ENCODE results near the gene PTTG1IP.

The PTTG1IP gene

DNA sequence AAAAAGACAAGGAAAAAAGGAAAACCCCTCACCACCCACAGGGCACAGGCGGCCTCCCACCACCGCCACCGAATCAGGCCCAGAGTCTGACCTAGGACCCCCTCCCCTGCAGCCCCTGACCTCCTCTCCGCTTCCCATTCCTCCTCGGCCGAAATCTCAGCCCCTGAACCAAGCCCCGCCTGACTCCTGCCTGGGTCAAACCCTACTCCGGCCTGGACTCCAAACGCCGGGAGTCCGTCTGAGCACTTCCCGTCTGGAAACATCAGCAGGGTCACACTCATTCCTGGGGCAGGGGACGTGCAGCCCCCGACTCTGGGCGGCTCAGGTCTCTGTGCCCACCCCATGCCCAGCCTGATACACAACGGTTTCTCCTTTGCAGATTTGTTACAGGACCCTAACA, 29.2 kb downstream of the PTTG1IP start:
- no peak for TF ChIP-seq ZFX (IDR thresholded peaks at IDR 0.05; ENCODE audit: borderline replicate concordance)
- TF ChIP-seq, protein P1, sequence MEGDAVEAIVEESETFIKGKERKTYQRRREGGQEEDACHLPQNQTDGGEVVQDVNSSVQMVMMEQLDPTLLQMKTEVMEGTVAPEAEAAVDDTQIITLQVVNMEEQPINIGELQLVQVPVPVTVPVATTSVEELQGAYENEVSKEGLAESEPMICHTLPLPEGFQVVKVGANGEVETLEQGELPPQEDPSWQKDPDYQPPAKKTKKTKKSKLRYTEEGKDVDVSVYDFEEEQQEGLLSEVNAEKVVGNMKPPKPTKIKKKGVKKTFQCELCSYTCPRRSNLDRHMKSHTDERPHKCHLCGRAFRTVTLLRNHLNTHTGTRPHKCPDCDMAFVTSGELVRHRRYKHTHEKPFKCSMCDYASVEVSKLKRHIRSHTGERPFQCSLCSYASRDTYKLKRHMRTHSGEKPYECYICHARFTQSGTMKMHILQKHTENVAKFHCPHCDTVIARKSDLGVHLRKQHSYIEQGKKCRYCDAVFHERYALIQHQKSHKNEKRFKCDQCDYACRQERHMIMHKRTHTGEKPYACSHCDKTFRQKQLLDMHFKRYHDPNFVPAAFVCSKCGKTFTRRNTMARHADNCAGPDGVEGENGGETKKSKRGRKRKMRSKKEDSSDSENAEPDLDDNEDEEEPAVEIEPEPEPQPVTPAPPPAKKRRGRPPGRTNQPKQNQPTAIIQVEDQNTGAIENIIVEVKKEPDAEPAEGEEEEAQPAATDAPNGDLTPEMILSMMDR (IDR thresholded peaks at IDR 0.05), result no peak
- no peak overlapping the region for H3K27ac ChIP-seq

DNA sequence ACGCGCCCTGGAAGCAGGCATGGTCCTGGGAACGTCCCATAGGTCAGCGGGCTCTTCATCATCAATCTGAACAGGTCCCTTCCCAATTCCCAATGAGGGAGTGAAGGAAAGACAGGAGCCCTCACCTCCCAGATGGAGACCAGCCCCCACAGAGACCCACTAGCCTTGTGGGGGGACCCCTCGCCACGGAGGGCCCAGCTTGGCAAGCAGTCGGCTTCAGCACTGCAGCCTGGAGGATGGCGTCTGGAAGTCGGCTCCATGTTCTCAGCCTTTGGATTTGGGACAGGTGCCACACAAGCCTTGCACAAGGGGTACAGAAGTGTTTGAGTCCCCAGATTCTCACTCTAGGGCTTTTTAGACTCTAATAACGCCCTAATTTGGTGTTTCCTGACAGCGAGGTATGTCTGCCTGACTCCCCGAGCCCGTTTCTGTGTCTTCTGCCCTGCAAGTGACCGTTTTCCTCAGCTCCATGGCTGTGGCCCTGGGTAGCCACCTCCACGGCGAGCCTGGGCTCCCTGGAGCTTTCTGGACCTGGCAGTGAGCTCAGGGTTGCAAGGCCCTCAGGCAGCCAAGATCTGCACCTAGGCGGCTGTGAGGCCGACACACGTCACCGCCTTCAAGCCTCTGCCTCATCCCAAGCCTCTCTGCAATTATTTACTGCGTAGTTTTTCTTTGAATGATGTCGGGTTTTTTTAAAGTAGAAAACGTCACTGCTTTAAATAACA, 30.6 kb downstream of the PTTG1IP start:
- H3K27ac ChIP-seq, result no peak overlapping the region
- TF ChIP-seq, protein P1 (IDR thresholded peaks at IDR 0.05), result no peak
- TF ChIP-seq ZFX (IDR thresholded peaks at IDR 0.05; ENCODE audit: borderline replicate concordance), result no peak

DNA sequence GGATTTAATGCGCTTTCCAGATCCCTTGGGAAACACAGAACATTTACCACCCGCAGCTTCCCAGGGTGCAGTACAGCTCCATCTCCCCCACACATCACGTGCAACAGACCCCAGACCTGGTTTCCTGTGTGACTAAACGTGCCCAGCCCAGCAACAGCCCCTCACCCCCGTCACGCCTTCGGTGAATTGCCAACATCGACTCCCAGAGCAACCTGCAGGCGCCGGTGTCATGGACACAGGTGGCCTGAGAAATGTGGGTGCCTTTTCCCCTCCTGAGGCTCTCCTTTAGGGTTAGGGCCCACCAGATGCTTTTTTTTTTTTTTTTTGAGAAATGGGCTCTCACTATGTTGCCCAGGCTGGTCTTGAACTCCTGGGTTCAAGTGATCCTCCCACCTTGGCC, 31.4 kb downstream of the PTTG1IP start:
- TF ChIP-seq, protein P1 (IDR thresholded peaks at IDR 0.05), result no peak
- TF ChIP-seq ZFX (IDR thresholded peaks at IDR 0.05; ENCODE audit: borderline replicate concordance), result no peak
- H3K27ac ChIP-seq, result no peak overlapping the region

DNA sequence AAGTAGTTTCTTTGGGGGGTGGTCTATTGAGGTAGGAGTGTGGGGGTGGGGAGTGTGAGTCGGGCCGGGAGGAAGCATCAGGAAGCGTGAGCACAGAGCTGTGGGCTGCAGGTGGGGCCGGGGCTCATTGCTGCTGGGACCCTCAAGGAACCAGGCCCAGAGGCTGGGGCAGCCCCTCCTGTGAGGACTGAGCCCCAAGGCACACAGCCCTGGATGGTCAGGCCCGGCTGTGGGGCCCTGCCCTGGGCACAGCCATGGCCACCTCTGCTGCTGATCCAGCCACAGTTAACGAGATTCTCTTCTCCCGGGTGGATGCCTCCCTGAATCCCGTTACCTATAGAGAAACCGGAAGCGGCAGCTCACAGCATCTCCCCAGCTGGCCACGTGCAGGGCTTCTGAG, 32.7 kb downstream of the PTTG1IP start:
- TF ChIP-seq, protein P1 (IDR thresholded peaks at IDR 0.05), result no peak
- no peak for TF ChIP-seq ZFX (IDR thresholded peaks at IDR 0.05; ENCODE audit: borderline replicate concordance)
- no peak overlapping the region for H3K27ac ChIP-seq

DNA sequence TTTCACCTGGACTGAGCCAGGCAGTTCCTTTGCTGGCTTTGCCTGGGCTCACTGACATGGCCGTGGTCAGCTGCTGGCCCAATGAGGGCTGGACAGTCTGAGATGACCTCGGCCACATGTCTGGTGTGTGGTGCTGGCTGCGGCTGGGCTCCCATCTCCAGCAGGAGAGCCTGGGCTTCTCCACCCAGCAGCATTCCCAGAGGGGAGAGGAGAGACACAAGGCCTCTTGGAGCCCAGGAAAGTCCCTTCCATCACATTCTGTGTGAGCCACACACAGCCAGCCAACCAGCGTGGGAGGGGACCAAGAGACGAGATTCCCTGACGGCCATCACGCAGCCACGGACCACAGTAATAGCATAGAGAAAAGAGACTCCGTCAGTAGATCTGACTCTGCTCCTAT, 34.5 kb downstream of the PTTG1IP start:
- no peak overlapping the region for H3K27ac ChIP-seq
- TF ChIP-seq ZFX (IDR thresholded peaks at IDR 0.05; ENCODE audit: borderline replicate concordance), result no peak
- TF ChIP-seq, protein P1 (IDR thresholded peaks at IDR 0.05), result no peak

DNA sequence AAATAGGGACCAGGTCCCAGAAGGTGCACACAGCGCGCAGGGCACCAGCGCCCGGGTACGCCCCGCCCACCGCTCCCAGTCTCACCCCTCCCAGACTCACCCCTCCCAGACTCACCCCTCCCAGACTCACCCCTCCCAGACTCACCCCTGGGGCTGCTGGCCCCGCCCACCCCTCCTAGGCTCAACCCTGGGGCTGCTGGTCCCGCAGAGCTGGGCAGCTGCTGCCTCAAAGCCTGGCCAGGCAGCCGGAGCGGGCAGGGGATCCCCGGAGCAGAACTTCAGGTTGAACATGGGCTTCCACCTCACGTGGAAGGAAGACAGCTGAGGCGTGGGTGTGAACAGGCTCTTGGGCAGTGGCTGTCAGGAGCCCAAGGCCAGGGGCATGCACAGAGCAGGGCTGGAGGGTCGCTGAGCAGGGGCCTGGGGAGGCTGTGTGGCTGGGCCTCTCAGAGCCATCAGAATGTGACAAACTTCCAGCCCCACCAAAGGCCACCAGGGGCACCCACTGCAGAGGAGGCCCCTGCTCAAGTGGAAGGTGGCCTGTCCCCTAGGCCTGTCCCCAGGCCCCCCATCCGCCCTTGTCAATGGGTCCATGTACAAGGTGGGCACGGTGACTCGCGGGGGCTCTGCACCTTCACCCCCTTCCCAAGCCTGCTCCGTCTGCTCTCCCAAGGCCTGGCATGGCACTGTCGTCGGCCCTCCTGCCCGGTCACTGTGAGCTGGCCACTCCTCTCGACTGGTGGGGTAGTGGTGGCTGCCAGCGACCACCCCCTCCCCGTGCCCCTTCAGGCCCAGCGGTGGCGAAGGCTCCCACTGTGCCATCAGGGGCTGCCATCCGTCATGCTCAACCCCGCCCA, 35.2 kb downstream of the PTTG1IP start:
- TF ChIP-seq ZFX (IDR thresholded peaks at IDR 0.05; ENCODE audit: borderline replicate concordance), result no peak
- no peak overlapping the region for H3K27ac ChIP-seq

DNA sequence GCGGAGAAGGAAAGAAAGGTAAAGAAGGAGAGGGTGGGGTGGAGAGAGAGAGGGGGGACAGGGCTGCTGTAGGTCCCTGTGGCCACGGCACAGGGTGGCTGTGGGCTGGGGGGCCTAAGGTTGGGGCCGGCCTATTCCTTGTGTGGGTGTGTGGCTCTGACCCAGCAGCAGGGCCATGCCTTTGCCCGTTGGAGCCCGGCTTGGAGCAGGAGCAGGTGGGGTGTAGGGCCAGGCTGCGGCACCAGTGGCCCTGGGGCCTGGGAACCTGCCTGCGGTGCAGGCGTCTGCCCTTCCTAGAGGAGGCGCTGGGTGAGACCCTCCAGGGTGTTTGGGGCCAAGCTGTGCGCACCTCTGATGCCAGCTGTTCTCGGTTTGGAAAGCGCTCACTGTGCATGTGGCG, 36.0 kb downstream of the PTTG1IP start:
- TF ChIP-seq ZFX (IDR thresholded peaks at IDR 0.05; ENCODE audit: borderline replicate concordance), result no peak
- TF ChIP-seq, protein P1 (IDR thresholded peaks at IDR 0.05), result no peak

More for the DNA sequence above, 36.0 kb downstream of the PTTG1IP start:
- H3K27ac ChIP-seq, result no peak overlapping the region

All from 22Rv1 (cell line).